Measurements from ENCODE around the gene ARMC9.
"Not testable (repeated sequence)": the region's sequence is repeated elsewhere in the genome, so short reads cannot be mapped to it uniquely, and the experiment has no call there.

The ARMC9 gene

DNA sequence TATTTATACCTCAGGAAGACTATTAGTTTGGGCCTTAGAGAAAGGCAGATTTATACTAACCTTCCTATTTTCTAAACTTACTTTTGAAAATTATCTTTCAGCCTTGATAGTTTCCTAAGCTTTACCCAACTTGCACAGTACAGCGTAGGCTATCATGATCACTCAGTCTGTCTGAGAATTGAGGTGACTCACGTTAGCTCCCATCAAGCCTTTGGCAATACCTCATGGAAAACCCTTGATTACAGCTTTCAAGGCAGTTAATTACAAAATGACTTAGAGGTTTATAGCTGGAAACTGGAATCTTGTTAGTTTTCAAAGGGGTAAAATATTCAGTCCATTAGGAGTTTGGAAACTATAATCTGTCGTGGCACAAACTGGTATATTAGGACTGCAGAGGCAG, 26.4 kb upstream of the ARMC9 start:
- TF ChIP-seq, protein P1, sequence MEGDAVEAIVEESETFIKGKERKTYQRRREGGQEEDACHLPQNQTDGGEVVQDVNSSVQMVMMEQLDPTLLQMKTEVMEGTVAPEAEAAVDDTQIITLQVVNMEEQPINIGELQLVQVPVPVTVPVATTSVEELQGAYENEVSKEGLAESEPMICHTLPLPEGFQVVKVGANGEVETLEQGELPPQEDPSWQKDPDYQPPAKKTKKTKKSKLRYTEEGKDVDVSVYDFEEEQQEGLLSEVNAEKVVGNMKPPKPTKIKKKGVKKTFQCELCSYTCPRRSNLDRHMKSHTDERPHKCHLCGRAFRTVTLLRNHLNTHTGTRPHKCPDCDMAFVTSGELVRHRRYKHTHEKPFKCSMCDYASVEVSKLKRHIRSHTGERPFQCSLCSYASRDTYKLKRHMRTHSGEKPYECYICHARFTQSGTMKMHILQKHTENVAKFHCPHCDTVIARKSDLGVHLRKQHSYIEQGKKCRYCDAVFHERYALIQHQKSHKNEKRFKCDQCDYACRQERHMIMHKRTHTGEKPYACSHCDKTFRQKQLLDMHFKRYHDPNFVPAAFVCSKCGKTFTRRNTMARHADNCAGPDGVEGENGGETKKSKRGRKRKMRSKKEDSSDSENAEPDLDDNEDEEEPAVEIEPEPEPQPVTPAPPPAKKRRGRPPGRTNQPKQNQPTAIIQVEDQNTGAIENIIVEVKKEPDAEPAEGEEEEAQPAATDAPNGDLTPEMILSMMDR (conservative IDR thresholded peaks at IDR 0.05; ENCODE audit: low read length) = no peak
- H3K4me3 ChIP-seq (ENCODE audit: low read length) = no peak overlapping the region
- peak; percentile 73 for DNase-seq (ENCODE audit: low read depth)

DNA sequence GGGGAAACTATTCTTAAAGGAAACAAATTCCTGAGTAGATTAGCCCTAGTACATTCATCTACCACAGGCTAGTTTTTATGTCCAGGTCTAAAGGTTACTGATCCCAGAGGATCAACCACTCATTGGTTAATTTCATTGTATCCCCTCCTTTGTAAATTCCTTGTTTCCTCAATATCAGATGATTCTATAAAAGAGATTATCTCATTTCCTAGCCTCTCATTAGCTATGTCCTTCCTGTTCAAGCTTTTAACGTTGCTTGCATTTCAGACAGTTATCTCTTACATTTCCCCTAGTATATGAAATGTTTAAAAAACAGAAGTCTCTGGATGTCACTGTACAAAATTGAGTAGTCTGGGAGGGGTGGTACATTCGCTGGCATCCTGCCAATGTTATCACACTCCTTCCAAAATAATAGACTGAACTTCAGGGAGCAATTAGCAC, 24.2 kb upstream of the ARMC9 start:
- no peak overlapping the region for H3K4me3 ChIP-seq (ENCODE audit: low read length)
- TF ChIP-seq, protein P1 (conservative IDR thresholded peaks at IDR 0.05; ENCODE audit: low read length) = no peak
- DNase-seq (ENCODE audit: low read depth) = no peak

DNA sequence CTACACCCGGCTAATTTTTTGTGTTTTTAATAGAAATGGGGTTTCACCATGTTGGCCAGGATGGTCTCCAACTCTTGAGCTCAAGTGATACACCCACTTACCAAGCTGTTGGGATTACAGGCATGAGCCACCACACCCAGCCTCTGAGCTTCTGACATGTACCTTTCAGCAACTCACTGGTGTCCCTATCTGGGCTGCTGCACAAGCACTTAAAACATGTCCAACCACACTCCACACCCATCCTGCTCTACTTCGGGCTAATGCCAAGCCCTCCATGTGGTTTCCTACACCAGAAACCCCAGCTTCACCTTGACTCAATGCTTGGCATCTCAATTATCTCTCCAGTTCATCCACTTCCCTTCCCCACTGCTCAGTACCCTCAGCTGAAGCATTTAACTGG, 22.4 kb upstream of the ARMC9 start:
- TF ChIP-seq, protein P1 (conservative IDR thresholded peaks at IDR 0.05; ENCODE audit: low read length) = no peak
- H3K4me3 ChIP-seq (ENCODE audit: low read length) = no peak overlapping the region
- DNase-seq (ENCODE audit: low read depth) = peak; percentile 37

DNA sequence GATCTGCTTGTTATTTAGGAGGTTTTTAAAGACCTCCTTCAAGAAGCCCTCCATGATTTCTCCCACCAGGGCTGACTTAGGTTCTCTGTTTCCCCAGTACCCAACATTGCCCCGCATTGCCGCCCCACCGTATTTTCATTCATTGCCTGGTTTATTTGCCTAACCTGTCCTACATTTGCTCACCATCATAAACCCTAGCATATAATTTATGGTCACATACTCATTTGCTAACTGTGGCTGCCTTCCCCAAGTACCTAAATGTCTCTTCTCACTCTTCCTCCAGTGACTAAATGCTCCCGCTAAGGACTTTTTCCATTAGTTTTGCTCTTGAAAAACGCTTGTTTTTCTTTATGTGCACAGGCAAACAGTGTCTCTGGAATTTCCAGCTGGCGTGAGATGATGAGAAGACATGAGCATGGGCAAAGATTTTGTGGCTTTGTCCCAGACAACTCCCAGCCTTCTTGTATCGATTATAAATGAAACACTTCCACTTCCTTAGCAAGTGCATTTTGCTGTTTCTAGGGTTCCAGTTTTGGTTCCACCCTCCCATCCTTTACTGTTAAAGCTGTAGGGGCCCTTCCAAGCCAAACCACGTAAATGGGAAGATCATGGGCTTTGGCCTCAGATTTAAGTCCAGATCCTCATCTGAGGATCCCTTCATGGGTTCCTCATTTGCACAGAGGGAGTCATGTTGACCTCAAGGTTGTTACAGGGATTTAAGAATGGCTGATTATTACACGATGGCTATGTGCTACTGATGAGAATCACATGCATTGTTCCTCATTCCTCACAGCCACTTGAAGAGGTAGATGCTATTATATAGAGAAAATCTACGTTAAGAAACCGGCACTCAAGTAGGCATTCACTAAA, 21.0 kb upstream of the ARMC9 start:
- TF ChIP-seq, protein P1 (conservative IDR thresholded peaks at IDR 0.05; ENCODE audit: low read length) = no peak
- DNase-seq (ENCODE audit: low read depth) = peak; percentile 75
- H3K4me3 ChIP-seq (ENCODE audit: low read length) = no peak overlapping the region

DNA sequence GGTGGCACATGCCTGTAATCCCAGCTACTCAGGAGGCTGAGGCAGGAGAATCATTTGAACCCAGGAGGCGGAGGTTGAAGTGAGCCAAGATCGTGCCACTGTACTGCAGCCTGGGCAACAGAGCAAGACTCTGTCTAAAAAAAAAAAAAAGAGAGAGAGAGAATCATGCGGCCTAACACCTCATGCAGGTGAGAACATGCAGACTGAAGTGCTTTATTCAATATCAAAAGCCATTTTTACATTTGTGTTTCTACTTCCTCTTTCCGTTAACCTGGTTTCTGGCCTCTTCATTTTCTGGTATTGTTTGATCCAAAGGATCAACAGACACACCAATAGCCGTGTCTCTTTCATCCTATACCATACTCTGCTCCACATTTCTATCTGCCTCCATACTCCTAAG, 19.6 kb upstream of the ARMC9 start:
- DNase-seq (ENCODE audit: low read depth); H3K4me3 ChIP-seq (ENCODE audit: low read length): not testable (repeated sequence)

DNA sequence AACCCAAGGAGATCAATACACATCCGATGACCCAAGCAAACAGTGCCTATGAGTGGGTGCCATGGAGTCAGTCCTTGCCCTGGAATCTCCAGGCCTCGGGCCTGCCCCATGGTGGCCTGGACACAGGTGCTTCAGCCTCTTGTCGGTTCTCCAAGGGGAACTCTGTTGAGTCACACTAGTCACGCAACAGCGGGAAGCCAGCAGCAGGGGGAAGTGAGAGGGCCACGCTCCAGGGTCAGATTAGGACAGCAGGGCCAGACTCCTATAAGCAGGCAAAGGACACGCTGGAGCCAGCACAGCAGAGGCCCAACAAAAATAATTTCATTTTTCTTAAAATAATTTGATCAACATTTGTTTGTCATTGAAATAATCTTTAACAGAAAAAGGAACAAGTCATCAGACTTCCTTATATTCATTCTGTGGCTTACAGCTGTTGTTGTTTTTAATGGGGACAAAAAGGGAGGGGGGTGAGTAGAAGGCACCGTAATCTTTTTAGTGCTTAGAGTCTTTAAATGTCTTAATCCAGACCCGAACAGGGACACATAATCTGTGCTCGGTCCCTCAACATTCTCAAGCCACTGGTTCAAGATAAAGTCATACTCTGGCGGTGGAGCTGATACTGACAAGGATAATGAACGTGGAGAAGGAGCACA, 16.4 kb upstream of the ARMC9 start:
- DNase-seq (ENCODE audit: low read depth) = peak; percentile 85
- TF ChIP-seq, protein P1 (conservative IDR thresholded peaks at IDR 0.05; ENCODE audit: low read length) = no peak; the same call in 1 of the 2 replicates
- no peak overlapping the region for H3K4me3 ChIP-seq (ENCODE audit: low read length)

DNA sequence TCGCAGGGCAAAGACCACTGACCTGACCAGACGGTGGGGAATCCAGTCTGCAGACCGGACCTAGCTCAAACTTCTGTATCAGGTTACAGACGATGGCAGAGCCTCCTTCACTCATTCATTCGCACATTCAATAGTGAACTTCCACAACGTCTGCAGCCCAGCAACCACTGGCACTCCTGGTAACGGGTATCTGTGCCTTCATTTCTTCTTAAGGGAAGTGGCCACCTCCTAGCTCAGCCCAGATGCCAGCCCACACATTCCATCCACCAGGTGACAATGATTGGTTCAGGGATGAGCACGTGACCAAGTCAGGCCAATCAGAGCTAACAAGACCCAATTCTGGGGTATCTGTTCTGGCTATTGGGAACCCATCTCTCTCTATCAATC, 15.9 kb upstream of the ARMC9 start:
- TF ChIP-seq, protein P1 (conservative IDR thresholded peaks at IDR 0.05; ENCODE audit: low read length) = no peak
- H3K4me3 ChIP-seq (ENCODE audit: low read length) = no peak overlapping the region
- no peak for DNase-seq (ENCODE audit: low read depth)

Data from AG10803 (cell line).